A549 treated with AZD9567 at 1 μM for 4 hours (cell line): Measurements from ENCODE around the gene THAP3. TPM values are rescaled to one million over a fixed set of nuclear protein-coding genes. Genes with fewer than 3 reads are reported as not detected.

Source experiments
- total RNA-seq: library from RNA; stranded (reverse); fragments of 200-300 nt; extraction: Qiagen RNA extraction; gene quantifications from 5 replicates; pipeline ENCODE4 v1.2.3, GENCODE V29; 2022; ENCODE audit not compliant: insufficient read depth

The THAP3 gene
- total RNA-seq: 17.1 to 20.6 TPM (median 19.0 TPM) in 5 replicates

GRCh38 chr1:6624710-6625583 is at the start of gene THAP3:
Gene THAP3, plus strand, starts transcription at chr1:6624868. Its CDS starts 351 bp downstream, at chr1:6625219.

GRCh38 chr1:6579374-6580118 is 45.1 kb upstream of the THAP3 start, which contains the start of gene ZBTB48:
Gene ZBTB48, plus strand, starts transcription at chr1:6579994. Its CDS starts 616 bp downstream, at chr1:6580610.

GRCh38 chr1:6602669-6603237 is 21.9 kb upstream of the THAP3 start, which contains the start of gene KLHL21:
Gene KLHL21, minus strand, starts transcription at chr1:6602869. Its CDS starts 52 bp downstream, at chr1:6602817.

GRCh38 chr1:6613361-6614018 is 11.2 kb upstream of the THAP3 start, which contains the start of gene PHF13:
Gene PHF13, plus strand, starts transcription at chr1:6613731. Its CDS starts 336 bp downstream, at chr1:6614067.

Other genes with a start within 250 kb of the THAP3 start
- gene ACOT7, start 231.1 kb upstream of the THAP3 start, total RNA-seq: 79.6 to 101 TPM (median 90.4 TPM) in 5 replicates
- 4.4 to 6.3 TPM (median 4.8 TPM) in 5 replicates for gene HES2, start 204.9 kb upstream of the THAP3 start, total RNA-seq
- gene ESPN, start 200.1 kb upstream of the THAP3 start, total RNA-seq: 0.36 to 0.90 TPM (median 0.73 TPM) in 4 of 5 replicates, not detected in the other
- gene TNFRSF25, start 158.7 kb upstream of the THAP3 start, total RNA-seq: 2.7 to 3.3 TPM (median 3.1 TPM) in 5 replicates
- 1.3 to 3.7 TPM (median 3.0 TPM) in 5 replicates for gene PLEKHG5, start 133.2 kb upstream of the THAP3 start, total RNA-seq
- gene NOL9, start 70.4 kb upstream of the THAP3 start, total RNA-seq: 3.9 to 8.0 TPM (median 4.6 TPM) in 5 replicates
- gene TAS1R1, start 69.6 kb upstream of the THAP3 start, total RNA-seq: 0.02 TPM in 1 of 5 replicates, not detected in the others
- 16.0 to 20.7 TPM (median 18.8 TPM) in 5 replicates for gene ZBTB48, start 44.9 kb upstream of the THAP3 start, total RNA-seq
- 18.9 to 28.2 TPM (median 21.7 TPM) in 5 replicates for gene KLHL21, start 22.0 kb upstream of the THAP3 start, total RNA-seq
- 7.4 to 10.6 TPM (median 9.1 TPM) in 5 replicates for gene PHF13, start 11.1 kb upstream of the THAP3 start, total RNA-seq
- 30.5 to 83.5 TPM (median 32.3 TPM) in 5 replicates for gene DNAJC11, start 76.9 kb downstream of the THAP3 start, total RNA-seq
- 42.6 to 68.9 TPM (median 63.6 TPM) in 5 replicates for gene CAMTA1, start 160.6 kb downstream of the THAP3 start, total RNA-seq